ENCODE results near the gene MAP4K3.
"Not testable (repeated sequence)": the region's sequence is repeated elsewhere in the genome, so short reads cannot be mapped to it uniquely, and the experiment has no call there.

MAP4K3 gene

GRCh38 chr2:39300044-39300978, 136.8 kb downstream of the MAP4K3 start:
- no peak for DNase-seq

DNA sequence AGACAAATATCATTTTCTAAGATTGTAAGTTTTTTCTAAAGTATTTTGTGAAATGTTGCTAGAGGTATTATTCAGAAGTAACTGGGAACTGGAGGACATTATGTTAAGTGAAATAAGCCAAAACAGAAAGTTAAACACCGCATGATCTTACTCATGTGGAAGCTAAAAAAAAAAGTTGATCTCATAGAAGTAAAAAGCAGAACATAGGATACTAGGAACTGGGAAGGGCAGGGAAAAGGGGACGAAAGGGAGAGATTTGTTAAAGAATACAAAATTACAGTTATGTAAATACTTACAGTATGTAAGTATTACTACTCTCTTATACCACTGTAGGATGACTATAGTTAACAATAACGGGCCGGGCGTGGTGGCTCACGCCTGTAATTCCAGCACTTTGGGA, 146.7 kb downstream of the MAP4K3 start:
- DNase-seq, result no peak

DNA sequence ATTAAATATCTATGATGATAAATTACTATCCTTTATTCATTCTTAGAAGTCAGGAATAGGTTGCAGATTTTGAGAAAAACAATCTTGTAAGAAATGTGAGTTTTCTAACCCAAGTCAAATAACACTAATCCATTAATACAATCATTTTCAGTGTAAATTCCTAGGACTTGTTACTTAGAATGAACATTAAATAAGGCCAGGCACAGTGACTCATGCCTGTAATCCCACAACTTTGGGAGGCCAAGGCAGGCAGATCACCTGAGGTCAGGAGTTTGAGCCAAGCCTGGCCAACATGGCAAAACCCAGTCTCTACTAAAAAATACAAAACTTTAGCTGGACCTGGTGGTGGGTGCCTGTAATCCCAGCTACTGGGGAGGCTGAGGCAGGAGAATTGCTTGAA, 147.5 kb downstream of the MAP4K3 start:
- no peak for DNase-seq

DNA sequence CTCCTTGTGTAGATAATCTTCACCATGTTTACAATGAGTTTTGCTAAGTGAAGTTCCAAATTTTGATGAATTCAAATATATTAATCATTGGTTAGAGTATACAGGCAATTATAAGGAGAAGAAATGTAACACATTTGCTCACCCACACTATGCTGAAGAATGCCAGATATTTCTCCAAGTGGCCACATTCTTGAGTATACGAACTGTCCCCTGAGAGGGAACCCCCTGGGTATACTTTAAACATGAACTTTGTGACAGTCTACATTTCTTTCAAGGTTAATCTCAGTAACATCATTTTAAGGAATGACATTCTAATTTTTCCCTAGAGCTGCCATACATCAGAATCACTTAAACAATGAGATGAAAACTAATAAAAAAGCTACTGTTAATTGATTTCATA, 153.5 kb downstream of the MAP4K3 start:
- no peak for DNase-seq

DNA sequence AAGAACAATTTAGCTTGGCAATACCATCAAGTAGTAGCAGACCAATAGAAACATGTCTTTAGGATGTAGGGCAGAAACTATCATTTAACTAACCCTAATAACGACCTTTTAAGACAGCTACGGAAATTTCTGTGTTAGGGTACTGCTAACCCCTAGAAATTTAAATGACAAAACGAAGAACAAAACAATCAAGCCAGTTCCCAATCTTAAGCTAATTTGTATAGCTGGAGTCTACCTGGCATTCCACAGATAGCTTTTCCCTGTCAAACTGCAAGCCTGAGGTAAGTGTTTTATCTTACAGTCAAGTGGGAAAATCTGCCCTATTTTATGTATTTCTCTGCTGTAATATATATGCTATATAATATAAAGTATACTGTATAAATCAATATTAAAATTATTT, 155.7 kb downstream of the MAP4K3 start:
- no peak for DNase-seq

DNA sequence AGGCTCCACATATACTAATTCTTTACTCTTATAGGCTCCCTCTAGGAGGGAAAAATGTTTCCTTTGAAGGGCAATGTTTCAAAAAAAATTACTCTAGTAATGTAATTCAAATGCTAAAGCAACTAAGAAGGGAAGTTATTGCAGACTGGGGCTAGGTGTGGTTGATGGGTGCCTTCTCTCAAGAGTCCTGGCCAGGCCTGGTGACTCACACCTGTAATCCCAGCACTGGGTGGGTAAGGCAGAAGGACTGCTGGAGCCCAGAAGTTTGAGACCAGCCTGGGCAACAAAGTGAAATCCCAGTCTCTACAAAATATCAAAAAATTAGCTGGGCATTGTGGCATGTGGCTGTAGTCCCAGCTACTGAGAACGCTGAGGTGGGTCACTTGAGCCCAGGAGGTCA, 162.1 kb downstream of the MAP4K3 start:
- DNase-seq, result no peak

DNA sequence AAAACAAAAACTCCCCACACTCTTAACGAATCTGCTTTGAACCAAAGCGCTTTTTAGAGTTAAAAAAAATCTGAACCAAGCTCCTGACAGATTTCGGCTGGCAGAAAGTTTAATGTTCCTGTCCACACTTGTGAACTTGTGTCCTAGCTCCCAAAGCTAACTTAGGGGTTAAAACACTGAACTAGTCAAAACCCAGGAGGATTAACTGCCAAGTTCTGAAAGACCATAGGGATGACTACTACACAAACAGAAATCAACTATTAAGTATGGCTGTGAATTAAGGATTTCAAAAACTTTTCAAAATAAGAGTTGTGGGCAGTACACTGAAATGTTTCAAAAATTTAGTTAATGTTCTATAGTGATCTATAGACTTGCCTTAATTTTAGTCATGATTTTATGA, 167.1 kb downstream of the MAP4K3 start:
- DNase-seq, result no peak

DNA sequence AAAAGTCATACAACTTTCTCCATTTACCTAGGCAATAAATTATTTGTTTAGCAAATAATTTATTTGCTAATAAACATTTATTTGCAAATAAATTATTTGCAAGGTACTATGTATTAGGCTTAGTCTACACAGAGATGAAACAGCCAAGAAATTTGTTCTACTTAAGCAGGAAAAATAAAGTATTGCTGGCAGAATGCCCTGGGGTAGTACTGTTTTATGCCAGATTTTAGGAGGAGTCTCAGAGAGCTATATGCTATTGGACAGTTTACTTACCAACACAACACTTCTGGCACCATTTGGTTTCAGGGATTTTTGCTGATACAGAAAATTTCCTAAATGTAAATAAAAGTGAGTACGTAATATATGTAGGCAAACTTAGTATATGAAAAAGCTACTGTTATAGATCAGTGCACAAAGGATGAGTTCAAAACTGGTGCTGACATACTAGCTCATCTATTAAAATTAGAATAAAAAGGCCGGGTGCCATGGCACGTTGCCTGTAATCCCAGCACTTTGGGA, 170.1 kb downstream of the MAP4K3 start:
- no peak for DNase-seq

DNA sequence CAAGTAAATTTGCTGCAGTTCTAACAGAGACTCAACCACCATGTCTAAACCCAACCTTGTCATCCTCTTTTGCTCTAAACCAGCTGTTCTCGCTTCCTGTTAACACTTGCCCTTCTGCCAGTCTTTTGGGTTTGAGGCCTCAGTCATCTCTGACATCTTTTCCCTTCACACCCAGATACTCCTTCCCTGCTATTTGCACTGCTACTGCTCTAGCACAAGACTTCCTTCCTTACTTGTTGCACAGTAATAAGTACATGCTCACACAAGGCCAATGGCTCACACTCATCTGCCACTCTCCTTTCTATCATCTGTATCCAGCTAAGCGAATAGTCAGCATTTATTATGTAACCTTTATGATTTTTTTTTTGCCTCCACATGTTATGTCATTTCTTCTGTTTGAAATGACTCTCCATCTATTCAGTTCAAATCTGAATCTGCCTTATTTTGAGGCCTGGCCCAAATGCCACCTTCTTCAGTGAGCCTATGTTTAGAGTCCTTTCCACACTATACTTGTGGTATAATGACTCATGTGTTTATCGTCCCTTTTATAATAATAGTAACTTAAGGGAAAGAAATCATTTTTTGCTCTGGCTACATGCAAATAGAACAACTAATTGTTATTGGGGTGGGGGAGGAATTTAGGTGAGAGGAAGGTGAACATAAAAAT, 170.8 kb downstream of the MAP4K3 start:
- no peak for DNase-seq

DNA sequence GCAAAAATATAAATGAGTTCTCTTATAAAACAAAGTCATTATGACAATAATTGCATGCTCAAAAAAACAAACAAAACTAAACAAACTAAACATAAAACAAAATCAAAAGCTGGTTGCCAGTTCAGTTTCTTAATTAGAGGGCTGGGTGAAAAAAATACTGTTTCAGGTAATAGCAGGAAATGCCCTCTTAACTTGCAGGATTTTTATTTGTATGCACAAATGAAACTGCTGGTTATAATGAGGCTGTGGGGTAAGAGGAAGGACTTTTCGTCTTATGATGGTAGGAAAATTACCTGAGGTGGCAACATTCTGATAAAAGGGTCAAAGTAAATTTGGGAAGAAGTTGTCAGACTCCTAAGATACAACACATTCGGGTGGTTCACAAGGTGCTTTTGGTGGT, 171.8 kb downstream of the MAP4K3 start:
- no peak for DNase-seq

DNA sequence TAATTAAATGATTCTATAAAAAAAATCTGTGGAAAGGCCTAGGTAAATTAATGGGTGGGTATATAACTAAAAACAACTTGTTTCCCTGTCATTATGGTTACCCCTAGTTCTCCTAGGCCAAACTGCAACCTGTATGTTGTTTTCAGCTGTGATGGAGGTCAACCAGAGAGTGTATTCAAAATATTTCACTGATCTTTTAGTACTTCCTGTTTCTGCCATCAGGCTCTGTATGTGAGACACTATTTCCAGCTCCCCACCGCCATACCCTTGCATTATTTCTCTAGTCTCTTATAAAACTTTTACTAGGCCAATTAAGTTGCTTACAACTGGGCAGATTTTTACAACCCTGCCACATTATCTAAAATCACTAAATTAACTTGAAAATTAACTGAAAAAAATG, 172.4 kb downstream of the MAP4K3 start:
- DNase-seq, result no peak

DNA sequence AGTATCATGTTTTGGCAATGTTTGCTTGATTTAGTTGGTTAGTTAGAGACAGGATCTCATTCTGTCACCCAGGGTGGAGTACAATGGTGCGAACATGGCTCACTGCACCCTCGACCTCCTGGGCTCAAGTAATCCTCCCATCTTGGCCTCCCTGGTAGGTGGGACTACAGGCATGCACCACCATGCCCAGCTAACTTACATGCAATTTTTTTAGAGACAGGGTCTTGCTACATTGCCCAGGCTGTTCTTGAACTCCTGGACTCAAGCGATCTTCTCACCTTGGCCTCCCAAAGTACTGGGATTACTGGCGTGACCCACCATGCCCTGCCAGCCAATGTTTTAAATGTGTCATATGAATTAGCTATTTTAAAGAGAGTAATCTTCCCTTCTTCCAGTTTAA, 177.0 kb downstream of the MAP4K3 start:
- no peak for DNase-seq

DNA sequence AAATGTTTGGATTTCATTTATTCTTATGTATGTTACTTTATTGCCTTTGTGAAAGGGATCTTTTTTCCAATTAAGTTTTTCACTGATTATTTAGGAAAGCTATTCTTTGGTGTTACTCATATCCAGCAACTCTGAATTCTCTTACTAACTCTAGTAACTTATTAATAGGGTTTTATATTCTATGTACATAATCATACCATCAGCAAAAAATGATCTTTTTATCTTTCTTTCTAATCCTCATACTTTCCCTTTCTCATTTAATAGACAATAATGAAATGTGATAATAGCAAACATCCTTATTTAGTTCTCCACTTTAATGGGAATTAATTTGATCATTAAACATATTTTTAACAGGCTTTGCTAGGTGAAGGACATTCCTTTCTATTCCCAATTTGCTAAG, 181.0 kb downstream of the MAP4K3 start:
- DNase-seq, result no peak

DNA sequence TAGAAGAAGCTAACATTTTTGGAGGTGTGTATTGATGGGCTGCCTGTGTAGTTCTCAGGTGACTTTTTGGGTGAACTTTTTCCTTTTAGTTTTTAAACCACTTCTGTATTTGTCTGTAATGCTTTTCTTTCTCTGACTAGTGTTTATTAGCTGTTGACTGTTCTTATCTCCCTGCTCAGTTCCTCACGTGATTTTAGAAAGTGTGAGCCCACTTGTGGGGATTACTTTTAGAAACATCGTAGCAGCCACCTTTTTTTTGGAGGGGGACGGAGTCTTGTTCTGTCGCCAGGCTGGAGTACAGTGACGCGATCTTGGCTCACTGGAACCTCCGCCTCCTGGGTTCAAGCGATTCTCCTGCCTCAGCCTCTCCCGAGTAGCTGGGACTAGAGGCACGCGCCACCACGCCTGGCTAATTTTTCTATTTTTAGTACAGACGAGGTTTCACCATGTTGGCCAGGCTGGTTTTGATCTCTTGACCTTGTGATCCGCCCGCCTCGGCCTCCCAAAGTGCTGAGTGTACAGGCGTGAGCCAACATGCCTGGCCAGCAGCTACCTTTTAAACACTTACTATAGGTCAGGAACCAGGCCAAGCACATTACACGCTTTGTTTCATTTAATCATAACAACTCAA, 184.1 kb downstream of the MAP4K3 start:
- no peak for DNase-seq

DNA sequence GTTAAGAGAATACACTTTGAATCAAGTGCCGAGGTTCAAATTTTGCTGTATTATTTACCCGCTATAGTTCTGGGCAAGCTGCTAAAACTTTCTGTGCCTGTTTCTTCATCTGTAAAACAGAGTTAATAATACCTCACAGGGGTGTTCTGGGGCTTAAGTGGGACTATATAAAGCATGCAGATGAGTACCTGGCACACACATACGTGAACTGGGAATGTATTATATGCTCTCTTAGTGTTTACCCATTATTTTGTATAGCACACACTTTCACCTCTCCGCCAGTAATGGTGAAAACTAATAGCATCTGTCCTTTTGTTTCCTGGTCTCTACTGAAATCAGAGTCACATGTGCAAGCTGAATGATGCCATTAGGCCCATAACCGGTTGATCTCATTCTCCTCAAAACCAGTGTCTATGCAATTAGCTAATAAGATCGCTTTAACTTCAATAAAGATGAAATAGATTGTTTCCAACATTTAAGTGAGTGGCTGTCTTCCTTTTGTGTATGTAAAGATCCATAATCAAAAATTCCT, 189.5 kb downstream of the MAP4K3 start:
- no peak for DNase-seq

- DNase-seq, result no peak
These were observed 190.6 kb downstream of the MAP4K3 start for GRCh38 chr2:39246382-39246980.

- DNase-seq, result peak in 1 of 14 donors; percentile 11
These were observed 192.0 kb downstream of the MAP4K3 start for GRCh38 chr2:39244963-39245625.

- not testable (repeated sequence) for DNase-seq
These were observed 192.7 kb downstream of the MAP4K3 start for GRCh38 chr2:39244241-39244862.

GRCh38 chr2:39243469-39244123, 193.5 kb downstream of the MAP4K3 start, which contains the start of gene CDKL4:
CDKL4 (minus strand) TSS chr2:39243970.
- peak in 1 of 14 donors; percentile 15 for DNase-seq

GRCh38 chr2:39241588-39241987, 195.5 kb downstream of the MAP4K3 start:
- no peak for DNase-seq

GRCh38 chr2:39240758-39241157, 196.3 kb downstream of the MAP4K3 start:
- no peak for DNase-seq

Measured in C1 segment of cervical spinal cord (tissue), 14 donors.